Fibroblast of skin of right biceps (primary cell): ENCODE results near the gene CDC5L.

Experiments used
- DNase-seq: peaks from one replicate; pipeline ENCODE4 v3.0.0-alpha.2; 2013

Gene CDC5L

DNA sequence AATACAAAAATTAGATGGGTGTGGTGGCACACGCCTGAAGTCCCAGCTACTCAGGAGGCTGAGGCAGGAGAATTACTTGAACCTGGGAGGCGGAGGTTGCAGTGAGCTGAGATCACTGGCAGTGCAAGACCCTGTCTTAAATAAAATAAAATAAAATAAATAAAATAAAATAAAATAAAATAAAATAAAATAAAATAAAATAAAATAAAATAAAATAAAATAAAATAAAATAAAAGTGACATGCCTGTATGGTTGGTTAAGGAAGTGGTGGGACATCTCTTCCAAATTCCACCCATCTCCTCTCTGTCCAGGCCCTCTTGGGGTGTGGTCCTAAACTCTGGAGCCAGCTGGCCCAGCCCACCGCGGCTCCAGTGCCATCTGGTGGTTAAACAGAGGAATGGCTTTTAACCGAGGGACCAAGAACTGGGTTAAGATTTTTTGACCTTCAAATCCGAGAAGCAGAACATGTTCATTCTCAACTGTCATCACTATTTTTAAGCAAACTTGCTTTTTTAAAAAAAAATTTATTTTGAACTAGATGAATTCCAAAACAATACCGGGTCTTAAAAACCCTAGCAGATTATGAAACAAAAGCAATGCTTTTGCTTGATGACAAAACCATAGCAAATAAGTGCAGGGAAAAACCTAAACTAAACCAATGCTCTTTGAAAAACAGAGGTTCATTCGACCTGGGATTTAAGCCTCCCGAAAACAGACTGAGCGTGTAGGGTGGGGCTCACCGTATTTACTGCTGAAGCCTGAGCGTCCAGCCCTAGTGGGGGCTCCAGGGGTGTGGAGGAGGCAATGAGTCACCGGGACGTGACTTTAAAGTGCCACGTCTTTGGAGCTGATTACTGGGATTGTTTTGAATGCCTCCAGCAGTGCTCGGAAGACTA is 68.8 kb downstream of the CDC5L start:
- DNase-seq: peak; percentile 61

DNA sequence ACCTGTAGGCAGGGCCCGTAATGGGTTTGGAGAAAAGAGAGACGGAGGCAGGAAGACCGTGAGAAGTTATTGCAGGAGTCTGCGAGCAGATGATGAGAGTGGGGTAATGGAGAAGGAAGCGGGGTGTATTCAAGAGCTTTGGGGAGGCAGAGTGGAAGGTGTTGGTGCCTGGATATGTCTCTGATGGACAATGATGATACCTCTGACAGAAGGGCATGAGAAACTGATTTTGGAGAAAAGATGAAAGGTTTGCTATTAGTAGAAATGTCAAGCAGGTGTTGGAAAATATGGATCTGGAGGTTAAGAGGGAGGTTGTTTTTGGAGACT is 69.4 kb downstream of the CDC5L start:
- DNase-seq: no peak

DNA sequence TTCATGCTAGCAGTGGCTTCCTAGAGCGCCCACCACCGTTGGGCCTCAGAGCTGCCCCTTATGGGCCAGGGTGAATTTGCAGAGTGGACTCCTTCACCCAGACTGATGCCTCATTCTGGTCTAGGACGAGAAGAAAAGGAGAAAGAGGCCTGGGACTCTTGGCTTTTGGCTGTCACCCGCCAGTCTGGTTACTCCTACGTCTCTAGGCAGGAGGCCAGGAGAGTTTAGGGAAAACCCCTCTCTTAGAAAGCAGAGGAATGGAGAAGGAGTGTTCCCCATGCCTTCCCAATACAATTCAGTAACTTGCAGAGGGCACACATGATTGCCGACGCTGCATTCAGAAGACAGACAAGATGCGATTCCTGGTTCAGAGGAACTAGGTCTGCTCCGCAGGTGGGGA is 70.1 kb downstream of the CDC5L start:
- no peak for DNase-seq

DNA sequence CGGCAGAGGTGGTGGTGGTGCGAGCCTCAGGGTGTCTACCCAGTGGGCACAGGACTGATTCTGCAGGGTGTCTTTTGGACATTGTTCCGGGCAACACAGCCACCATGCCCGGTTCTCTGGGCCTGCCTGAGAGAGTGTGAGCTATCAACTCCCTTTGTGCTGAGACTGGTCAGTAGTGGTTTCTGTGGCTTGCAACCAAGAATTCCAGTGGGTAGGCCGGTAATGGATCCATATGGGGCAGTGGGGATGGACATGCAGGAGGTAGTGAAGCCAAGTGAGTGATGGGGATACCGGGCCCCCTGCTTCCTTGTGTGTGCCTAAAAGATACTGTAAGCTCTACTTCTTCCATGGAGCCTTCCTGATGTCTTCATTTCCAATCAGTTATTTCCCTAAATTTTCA is 71.0 kb downstream of the CDC5L start:
- DNase-seq: no peak

DNA sequence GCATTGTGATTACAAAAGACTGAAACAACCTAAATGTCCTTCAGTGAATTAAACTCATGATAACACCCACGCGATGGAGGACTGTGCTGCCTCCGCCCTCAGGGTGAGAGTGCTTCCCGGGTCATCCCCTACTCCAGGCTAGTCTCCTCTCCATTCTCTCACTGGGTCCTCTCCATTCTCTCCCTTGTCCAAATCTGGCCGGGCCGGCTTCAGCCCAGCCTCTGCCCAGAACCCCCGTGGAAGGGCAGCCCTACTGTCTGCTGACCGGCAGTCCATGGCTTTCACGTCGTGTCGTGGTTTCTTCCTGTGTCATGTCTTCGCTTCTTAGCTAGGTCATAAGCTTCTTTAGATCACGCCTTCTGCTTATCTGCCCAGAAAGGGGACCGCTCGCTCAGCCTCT is 74.8 kb downstream of the CDC5L start:
- DNase-seq: no peak

DNA sequence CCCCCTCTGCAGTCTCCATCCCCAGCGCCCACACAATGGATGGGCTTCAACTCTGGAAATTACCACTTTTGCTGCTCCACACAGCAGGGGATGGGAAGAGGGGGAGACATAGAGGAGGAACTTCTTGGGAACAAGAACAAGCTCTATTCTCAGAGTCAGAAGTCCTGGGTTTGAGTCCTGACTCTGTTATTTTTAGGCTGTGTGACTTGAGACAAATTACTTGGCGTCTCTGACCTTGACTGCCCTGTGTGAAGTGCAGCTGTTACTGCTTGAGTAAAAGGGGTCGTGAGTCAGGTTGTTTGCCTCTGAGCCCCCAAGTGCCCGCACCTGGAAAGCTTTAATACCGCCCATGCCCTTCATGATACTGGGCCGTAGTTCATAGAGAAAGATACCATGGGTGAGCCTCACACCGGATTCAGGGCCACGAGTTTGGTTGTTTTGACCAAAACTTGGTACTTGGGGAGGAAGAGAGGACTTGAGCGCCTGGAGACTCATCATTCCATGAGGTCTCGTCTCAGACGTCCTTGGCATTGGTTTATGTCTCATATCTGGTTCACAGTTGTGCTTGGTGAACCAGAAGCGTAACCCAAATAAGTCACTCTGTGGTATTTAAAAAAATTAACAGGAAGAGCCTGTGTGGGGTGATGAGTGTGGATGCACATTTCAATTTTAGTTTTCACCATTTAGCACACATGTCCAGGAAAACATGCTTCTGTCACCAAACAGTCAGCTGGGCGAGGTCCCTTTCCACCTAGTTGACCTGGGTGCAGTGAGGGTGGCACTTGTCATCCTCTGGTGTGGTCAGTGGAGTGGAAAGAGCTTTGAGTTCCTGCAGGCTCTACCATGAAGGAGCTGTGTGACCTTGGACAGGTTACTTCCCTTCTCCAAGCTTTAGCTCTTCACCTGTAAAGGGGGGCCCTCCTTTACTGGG is 75.6 kb downstream of the CDC5L start:
- peak; percentile 44 for DNase-seq

DNA sequence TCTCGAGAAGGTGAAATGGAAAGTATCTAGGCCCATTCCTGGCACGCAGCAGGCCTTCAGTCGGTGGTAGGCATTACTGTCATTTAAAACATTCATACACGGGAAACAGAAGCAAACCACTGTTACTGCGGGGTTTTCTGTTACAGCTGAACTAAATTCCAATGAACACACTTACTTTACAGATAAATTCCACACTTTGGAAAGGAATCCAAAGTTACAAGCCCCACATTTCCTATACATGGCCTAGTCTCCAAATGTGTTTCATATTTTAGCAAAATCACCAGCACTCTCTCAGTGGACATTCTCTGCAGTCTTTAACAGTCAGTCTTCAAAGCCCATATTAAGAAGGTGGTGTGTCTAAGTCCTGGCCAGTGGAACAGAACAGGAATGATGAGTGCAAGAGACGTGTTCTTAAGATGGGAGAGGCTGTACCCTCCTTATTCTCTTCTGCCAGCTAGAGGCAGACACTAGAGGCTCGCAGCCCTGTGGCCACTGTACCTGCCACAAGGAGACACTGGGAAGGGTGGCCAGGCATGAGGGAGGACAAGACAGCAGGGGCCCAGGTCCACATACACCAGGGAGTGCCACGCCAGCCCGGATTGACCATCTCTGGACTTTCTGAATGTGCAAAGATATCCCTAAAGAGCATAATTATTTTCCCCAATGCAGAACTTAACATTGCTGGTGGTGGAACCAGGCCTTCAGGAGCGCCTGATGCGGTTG is 76.4 kb downstream of the CDC5L start:
- peak; percentile 53 for DNase-seq

DNA sequence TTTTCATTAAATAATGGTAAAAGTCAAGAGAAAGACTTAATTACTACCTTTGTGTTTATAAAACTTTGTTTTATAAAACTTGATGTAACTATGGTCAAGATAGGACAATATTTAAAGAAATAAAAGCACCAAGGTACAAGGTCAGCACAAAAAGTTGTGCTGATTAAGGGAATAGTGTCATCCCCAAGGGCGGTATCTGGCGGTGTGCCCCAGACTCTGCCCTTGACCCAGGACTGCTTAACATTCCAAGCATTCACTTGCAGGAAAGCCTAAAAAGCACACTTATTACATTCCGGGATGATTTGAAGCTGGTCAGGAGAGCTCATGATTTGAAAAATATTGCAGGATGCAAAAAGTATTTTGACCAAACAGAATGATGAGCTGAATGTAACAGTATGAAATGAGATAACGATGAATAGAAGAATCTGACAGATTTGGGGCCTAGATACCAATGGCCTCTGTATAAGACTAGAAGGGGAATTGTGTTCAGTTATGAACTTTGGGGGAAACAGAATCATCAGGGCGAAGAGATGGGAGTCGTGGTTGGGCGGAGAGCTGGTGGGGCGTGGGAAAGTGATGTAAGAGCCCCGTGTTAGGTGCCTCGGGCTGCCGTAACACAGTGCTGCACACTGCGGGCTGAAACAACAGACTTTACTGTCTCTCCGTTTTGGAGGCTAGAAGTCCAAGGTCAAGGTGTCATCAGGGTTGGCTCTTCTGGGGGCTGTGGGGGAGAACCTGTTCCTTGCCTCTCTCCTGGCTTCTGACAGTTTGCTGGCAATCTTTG is 77.2 kb downstream of the CDC5L start:
- DNase-seq: peak; percentile 70

DNA sequence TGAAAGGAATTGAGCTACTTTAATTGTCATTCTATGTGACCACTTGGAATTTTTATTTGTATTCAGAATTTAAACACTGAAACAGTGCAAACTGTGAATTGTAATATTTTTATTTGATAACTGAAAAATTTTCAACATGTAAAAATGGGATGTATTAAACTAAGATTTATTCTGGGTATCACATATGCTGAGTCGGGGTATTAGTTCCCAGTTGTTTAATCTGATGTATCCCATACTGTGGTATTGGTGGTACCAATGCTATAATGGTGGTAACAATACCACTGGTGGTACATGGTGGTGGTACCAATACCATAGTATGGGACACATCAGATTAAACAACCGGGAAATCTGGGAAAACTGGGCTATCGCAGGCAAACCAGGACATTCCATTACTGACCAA is 79.4 kb downstream of the CDC5L start:
- no peak for DNase-seq

DNA sequence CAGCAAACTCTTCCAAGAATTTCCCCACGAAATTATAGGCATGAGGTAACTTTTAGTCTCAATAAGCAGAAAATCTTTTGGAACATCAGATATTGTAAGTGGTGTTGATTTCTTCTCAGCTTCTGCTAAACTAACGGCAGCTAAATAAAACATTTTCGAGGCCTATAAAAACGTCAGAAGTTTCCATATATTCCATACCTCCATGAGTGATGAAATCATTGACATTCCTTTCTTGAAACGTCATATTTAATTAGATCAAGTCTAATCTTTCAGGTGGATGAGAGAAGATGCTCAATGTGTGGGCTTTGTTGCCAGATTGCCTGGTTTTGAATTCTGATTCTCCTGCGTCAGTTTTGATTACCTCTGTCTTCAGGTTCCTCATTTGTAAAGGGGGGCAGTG is 81.3 kb downstream of the CDC5L start:
- no peak for DNase-seq

DNA sequence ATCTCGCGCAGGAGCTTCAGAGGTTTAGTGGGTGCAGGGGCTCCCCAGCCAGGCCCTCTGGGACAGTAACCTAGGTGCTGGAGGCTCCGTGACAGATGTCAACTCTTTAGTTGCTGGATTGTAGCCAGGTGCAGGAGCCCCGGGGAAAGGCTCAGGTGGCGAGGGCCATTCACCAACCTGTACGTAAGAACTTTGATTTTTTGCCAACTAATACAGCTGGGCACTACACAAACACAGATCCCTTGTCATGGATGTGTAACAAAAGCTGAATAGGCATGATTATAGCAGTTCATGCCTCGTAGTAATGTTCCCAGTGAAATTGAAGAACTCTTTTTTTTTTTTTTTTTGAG is 82.6 kb downstream of the CDC5L start:
- no peak for DNase-seq

DNA sequence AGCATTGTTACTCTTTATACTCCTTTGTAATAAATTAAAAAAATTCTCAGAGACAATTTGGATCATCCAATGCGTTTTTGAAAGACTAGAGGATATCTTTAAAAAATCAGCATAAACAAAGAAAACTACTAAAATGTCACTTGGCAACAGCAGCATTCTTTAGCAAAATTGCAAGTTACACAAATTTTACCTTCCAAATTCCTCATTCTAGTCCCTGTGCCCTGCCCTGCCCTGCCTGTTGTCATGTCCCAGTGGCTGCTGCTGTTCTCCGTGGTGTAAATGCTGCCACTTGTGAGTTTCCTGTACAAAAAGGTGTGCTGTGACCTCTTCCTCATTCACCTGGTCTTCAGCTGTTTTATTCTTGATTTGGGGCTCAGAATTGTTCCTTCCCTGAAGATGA is 83.2 kb downstream of the CDC5L start:
- no peak for DNase-seq

DNA sequence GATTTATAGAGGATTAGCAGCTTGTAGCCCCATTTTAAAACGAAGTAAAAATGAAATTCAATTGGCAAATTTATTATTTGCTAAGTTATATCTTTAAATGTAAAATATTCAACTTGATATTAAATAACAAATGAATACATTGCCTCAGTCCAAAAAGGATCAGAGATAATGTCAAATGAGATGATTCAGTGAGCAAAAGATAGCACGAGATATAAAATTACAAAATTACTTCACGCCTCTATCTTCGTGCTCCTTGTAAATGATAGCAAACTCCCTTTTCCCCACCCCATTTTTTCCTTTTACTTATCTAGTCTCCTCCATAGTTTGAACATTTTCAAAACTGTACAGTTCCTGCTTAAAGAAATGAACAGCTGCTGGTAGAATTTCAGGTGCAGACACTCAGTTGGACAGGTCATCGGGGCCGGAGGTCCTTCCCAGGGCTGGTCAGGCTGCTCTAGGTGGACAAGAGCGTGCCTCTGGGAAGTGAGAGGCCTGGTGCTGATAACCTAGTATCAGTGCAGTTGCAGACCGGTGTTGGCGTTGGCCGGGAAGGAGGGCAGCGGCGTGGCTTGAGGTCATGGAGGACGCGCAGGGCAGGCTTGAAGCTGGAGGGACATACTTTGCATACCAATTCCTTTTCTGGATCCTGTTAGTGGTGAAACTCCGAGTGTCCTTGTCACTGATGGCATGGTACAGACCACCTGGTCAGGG is 83.9 kb downstream of the CDC5L start:
- no peak for DNase-seq

DNA sequence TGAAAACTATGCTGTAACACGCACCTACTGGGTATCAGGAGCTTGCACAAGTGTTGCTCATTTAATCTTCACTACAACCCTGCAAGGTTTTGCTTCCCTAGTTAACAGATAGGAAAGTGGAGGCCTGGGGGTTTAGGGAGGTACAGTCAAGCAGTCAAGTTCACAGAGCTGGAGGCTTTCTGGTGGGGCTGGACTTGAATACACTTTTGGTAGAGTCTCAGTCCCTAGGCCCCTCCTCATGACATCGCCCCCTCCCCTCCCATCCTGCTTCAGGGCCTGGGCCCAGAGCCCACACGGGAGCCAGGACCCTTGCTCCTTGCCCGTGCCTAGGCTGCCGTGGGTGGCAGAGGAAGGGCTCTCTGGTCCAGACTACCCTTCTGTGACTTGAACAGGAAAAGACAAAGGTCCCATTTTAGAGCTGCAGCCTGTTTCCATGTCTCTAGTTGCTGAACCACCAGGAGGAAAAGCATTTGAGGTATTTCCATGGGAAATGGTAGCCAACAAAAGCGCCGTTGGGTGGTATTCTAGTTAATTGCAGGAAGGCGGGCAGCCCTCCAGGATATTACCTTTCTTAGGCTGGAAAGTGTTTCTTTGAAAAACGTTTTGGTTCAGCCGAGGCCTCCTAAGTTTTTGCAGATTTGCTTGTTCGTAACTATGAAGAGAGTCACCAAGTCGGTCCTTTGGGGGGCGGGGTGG is 84.9 kb downstream of the CDC5L start:
- DNase-seq: no peak

DNA sequence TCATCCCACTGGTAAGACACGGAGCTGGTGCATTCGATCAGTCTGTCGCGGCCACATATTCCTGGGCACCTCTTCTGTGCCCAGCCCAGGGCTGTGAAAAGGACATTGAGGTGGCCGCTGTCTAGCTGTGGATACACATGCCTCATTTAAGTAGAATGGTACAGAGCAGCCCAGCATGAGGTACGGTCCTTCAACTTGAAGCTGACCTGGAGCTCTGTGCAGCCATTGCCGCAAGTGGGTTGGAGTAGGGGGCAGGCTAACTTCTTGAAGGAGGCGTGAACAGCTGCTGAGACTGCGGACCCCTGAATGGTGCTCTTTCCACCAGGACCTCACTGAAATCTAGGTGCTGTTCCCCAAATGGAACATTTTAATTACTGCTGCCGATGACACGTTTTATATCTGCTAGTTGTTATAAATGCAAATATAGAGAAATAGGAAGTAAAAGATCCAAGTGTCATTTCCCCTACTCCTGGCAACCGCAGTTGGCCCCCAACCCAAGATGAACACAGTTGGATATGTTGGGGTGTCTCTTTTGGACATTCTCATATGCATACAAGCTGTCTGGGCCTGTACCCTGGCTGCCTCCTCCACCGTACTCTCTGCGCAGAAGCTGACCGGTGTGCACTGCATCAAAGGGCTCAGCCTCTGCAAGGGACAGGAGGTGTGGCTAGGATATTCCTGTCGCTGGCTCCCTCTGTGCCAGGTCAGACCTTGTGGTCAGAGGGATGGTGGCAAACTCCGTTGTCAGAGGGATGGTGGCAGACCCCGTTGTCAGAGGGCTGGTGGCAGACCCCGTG is 86.1 kb downstream of the CDC5L start:
- no peak for DNase-seq

DNA sequence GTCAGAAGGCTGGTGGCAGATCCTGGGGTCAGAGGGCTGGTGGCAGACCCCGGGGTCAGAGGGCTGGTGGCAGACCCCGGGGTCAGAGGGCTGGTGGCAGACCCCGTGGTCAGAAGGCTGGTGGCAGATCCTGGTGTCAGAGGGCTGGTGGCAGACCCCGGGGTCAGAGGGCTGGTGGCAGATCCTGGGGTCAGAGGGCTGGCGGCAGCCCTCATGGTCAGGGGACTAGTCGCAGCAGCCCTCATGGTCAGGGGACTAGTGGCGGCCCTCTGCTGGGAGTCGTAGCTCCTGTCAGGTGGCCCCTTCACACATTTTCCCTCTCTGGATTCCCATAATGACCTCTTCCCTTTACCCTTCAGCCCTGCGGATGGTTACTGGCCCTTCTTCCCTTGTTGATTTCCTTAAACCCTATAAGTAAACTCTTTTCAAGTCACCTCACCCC is 86.7 kb downstream of the CDC5L start:
- DNase-seq: no peak

DNA sequence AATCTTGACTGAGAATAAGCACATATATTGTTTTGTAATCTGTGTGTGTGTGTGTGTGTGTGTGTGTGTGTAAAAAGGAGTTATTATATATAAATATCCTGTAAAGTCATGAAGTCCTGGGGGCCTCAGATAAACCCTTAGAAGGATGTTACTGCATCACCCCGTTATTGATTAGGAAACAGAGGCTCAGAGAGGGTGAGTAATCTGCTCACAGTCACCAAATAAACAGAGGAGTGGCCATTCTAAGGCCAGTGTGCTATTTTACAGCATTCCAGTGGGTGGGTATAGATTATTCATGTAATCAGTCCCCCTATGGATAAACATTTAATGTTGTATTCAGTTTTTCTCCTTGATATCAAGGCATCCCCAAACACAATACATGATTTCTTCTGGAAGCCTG is 87.1 kb downstream of the CDC5L start:
- DNase-seq: no peak

DNA sequence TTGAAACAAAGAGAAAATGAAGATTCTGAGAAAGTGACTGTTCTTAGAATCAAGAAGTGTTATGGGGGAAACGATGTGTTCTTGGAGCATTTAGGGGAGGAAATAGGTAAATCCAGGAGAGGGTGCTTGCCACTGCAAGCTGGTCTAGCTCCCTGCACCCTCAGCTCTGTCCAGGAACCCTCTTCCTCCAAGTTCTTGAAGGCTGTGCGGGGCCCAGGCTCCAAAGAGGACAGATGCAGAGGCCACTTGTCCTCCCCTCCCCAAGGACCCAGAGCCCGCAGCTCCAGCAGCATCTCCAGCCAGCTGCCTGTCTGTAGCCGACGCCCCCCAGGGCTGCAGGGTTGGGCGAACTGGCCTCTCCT is 87.9 kb downstream of the CDC5L start:
- DNase-seq: no peak

DNA sequence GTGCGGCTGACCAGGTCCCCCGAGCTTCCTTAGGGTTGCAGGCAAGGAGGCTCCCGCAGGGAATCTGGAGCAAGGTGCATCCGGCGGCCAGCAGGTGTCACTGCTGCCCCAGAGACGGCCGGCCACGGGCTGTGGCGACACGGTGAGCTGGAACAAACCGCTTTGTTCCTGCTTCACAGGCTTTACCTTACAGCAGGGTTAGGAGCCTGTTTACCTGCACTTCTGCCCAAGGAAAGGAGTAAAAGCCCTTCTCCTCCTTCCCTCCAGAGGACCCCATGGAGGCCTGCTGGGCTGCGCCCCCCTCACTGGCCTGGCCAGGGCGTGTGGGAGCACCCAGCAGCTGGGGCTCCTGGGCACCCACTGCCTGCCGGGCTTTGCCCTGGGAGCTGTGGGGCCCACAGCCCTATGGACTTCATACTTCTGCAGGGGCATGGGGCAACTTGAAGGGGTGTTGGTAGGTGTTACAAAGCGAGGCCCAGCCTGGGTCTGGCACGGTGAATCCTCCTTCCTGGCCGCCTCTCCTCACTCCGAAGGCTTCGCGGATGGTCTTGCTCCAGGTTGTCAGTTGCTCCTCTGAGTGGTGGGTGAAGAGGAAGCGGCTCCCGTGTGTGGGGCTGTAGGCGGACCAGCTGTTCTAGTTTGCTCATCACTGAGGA is 88.4 kb downstream of the CDC5L start:
- DNase-seq: peak; percentile 72

DNA sequence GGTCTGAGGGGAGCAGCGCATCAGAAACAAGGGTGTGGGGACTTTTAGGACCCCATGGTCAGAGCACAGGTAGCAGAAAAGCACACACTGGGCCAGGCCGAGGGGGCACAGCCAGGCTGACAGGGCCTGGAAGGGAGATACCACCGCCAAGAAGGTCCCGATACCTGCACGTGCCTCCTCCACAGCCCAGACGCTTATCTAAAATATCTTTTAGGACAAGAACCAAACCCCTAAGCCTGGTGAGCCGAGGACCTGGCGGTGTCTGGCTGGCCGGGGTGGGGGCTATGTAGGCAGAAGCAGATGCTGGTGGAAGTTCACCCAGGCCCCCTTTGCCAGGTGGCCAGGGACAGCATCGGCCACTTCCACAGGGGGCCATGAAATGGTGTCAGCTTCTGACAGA is 89.3 kb downstream of the CDC5L start:
- no peak for DNase-seq
